ENCODE measurements around the gene C1QA. TPM values are rescaled to one million over a fixed set of nuclear protein-coding genes. Genes with fewer than 3 reads are reported as not detected.

The C1QA gene
- polyA plus RNA-seq, 1 experiment = not detected

DNA sequence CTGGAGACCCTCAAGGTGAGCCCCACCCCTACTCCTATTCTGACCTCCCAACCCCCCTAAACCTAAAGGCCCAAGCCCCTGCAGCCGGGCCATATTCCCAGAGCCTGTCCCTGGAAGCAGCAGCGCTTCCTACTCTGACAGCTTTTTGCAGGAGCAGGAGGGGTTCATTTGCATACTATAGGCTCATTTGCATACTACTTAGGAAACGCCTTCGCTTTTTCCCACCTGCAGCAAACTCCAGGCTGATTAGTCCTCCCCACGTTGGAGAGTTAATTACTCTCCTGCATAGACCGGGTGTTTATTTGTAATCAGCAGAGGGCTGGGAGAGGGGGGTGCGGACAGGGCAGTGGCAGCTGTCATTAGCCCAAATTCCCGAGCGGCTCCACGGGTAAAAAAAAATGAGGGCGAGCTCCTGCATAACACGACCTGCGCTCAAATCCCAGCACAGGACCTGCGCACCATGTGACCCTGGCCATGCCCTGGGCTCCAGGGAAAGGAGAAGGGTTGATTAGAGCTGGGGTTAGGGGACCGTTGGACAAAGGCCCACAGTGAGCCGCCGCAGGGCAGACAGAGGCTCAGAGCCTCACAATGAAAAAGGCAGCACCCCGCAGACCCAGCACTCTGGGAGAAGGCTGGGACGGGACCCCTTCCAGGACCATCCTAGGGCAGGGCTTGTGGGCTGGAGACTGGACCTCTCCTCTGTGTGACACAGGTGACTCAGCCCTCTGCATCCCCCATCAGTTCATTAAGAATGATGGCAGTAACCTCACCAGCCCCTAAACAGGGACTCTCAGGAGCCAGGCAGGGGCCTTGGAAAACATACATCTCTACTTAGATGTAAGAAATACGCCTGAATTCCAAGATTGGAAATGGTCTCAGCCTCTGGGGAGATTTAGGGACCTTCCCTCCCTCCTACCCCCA lies 9.9 kb upstream of the C1QA start:
- Histone ChIP-seq H3K27me3 (ENCODE audit: control insufficient read depth, insufficient read depth, low read length) (peaks cover 39% of the 10 kb centered on the region), H3K9me3 (ENCODE audit: control insufficient read depth, insufficient read depth, low read length) (no peaks in the 10 kb centered on the region), H3K27ac (ENCODE audit: low read depth, low read length) (no peak overlapping the region), H3K4me3 (ENCODE audit: low read depth, low read length) (no peak overlapping the region)
- ChIA-PET CTCF (interaction anchor here (0.9 kb wide), 1 partner anchor 16 kb away, joined by 5 read pairs; no protein-coding TSS in a partner anchor), POLR2A (no interaction called here)
- TF ChIP-seq, protein P1, sequence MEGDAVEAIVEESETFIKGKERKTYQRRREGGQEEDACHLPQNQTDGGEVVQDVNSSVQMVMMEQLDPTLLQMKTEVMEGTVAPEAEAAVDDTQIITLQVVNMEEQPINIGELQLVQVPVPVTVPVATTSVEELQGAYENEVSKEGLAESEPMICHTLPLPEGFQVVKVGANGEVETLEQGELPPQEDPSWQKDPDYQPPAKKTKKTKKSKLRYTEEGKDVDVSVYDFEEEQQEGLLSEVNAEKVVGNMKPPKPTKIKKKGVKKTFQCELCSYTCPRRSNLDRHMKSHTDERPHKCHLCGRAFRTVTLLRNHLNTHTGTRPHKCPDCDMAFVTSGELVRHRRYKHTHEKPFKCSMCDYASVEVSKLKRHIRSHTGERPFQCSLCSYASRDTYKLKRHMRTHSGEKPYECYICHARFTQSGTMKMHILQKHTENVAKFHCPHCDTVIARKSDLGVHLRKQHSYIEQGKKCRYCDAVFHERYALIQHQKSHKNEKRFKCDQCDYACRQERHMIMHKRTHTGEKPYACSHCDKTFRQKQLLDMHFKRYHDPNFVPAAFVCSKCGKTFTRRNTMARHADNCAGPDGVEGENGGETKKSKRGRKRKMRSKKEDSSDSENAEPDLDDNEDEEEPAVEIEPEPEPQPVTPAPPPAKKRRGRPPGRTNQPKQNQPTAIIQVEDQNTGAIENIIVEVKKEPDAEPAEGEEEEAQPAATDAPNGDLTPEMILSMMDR (IDR thresholded peaks at IDR 0.05; ENCODE audit: low read depth, low read length) = no peak
- DNase-seq (ENCODE audit: low read depth, low spot score) = no peak

GRCh38 chr1:22627331-22627730 lies 9.1 kb upstream of the C1QA start:
- Histone ChIP-seq H3K27me3 (ENCODE audit: control insufficient read depth, insufficient read depth, low read length) (peaks cover 39% of the 10 kb centered on the region), H3K27ac (ENCODE audit: low read depth, low read length) (no peak overlapping the region), H3K4me3 (ENCODE audit: low read depth, low read length) (no peak overlapping the region), H3K9me3 (ENCODE audit: control insufficient read depth, insufficient read depth, low read length) (no peaks in the 10 kb centered on the region)
- ChIA-PET POLR2A (no interaction called here), CTCF (interaction anchor here (0.9 kb wide), 1 partner anchor 15 kb away, joined by 5 read pairs; no protein-coding TSS in a partner anchor)
- DNase-seq (ENCODE audit: low read depth, low spot score) = no peak
- TF ChIP-seq, protein P1 (IDR thresholded peaks at IDR 0.05; ENCODE audit: low read depth, low read length) = no peak

- Histone ChIP-seq H3K9me3 (ENCODE audit: control insufficient read depth, insufficient read depth, low read length) (no peaks in the 10 kb centered on the region), H3K4me3 (ENCODE audit: low read depth, low read length) (no peak overlapping the region), H3K27me3 (ENCODE audit: control insufficient read depth, insufficient read depth, low read length) (peaks cover 44% of the 10 kb centered on the region), H3K27ac (ENCODE audit: low read depth, low read length) (no peak overlapping the region)
- CTCF ChIA-PET = interaction anchor here (0.7 kb wide), 1 partner anchor 35 kb away, joined by 7 read pairs; no protein-coding TSS in a partner anchor
- POLR2A ChIA-PET = no interaction called here
- TF ChIP-seq, protein P1 (IDR thresholded peaks at IDR 0.05; ENCODE audit: low read depth, low read length) = no peak
- DNase-seq (ENCODE audit: low read depth, low spot score) = no peak
Observed at GRCh38 chr1:22628698-22629444, 7.6 kb upstream of the C1QA start.

- Histone ChIP-seq H3K9me3 (ENCODE audit: control insufficient read depth, insufficient read depth, low read length) (peaks cover 3% of the 10 kb centered on the region; the same call in 1 of the 2 replicates), H3K4me3 (ENCODE audit: low read depth, low read length) (no peak overlapping the region), H3K27ac (ENCODE audit: low read depth, low read length) (no peak overlapping the region), H3K27me3 (ENCODE audit: control insufficient read depth, insufficient read depth, low read length) (peaks cover 49% of the 10 kb centered on the region)
- DNase-seq (ENCODE audit: low read depth, low spot score) = no peak
- ChIA-PET POLR2A (no interaction called here), CTCF (no interaction called here)
- TF ChIP-seq, protein P1 (IDR thresholded peaks at IDR 0.05; ENCODE audit: low read depth, low read length) = no peak
Observed at GRCh38 chr1:22629886-22630285, 6.5 kb upstream of the C1QA start.
